Pancreas (tissue), 10 donors: ENCODE measurements around the gene TMEM95. TPM values are rescaled to one million over a fixed set of nuclear protein-coding genes. Genes with fewer than 3 reads are reported as not detected.
A peak's percentile ranks its signal among the peaks of the same experiment; 100 is the strongest.

ENCODE experiments used
- ATAC-seq, 4 donors: fragments of 200-7000 bp; cut with Tn5 transposase; one replicate each; pipeline versions ENCODE4 v1.8.0 to v1.9.1; 2020; ENCODE audit warnings: mild to moderate bottlenecking in 4 of 4, moderate library complexity in 4 of 4
- DNase-seq, 6 donors: peaks; one replicate each; pipeline ENCODE4 v3.0.0-alpha.2; 2020
- FAIRE-seq: peaks from 2 replicates; lab custom pipeline; 2012; peaks lifted over from hg19 to GRCh38; lab: Jason Lieb, UNC
- H3K27ac ChIP-seq, 4 donors: fragments of 200-600 bp; sonication (generic); 1 replicate in 3 of 4; 2 replicates in 1 of 4; pipeline versions ENCODE4 v1.5.0 to v1.8.0; 2020
- H3K27me3 ChIP-seq, 4 donors: fragments of 200-600 bp; one replicate each; pipeline ENCODE4 v1.8.0; 2021
- H3K36me3 ChIP-seq, 3 donors: fragments of 200-600 bp; sonication (generic) in 1 of 3; one replicate each; pipeline versions ENCODE4 v1.5.0 to v1.8.0; 2020 to 2021
- H3K4me1 ChIP-seq, 3 donors: fragments of 200-600 bp; one replicate each; pipeline ENCODE4 v1.8.0; 2021
- H3K4me3 ChIP-seq, 4 donors: fragments of 200-600 bp; sonication (generic) in 2 of 4; one replicate each; pipeline versions ENCODE4 v1.5.0 to v1.8.0; 2020 to 2021
- H3K9me3 ChIP-seq, 4 donors: fragments of 200-600 bp; one replicate each; pipeline ENCODE4 v1.8.0; 2021
- WGBS, 2 donors: extraction: QIAGEN DNeasy Blood & Tissue Kit; methylation state at CpG; one replicate each; pipeline ENCODE4 v1.1.7; 2013; 5-methylcytosine and 5-hydroxymethylcytosine counted together
- intact Hi-C, 3 donors: fragments of 100-400 bp; cut with DNase I; formaldehyde crosslinking; loops; one replicate each; pipeline versions ENCODE4 v1.11.1 to v1.14.2; 2022
- polyA plus RNA-seq, 2 donors: library from polyadenylated mRNA; stranded (reverse); fragments of 200-250 nt; gene quantifications; one replicate each; pipeline ENCODE4 v1.2.3, GENCODE V29; 2013
- total RNA-seq, 6 donors: library from RNA; stranded (reverse); fragmentation: NEBNext Ultra II Directional in 4 of 6; extraction: Animal tissue kit (Norgen Biotek cat#: 25700) in 4 of 6; gene quantifications; one replicate each; pipeline versions ENCODE4 v1.2.1 to v1.2.4, GENCODE V29; 2021 to 2023
- TF ChIP-seq, protein P1 (sequence below), 4 donors: fragments of 200-600 bp; sonication (generic) in 3 of 4; IDR thresholded peaks; one replicate each; pipeline versions ENCODE4 v1.5.0 to v1.8.0; 2021; ENCODE audit warnings: antibody characterized with exemption in 4 of 4
- donor health status: healthy with polysubstance abuse.
- donor health status: DM: no; HTN: no; CAD: no; lungs with moderate emphysema.
- donor health status: DM: no; HTN: no; CAD: no.
- donor health status: control.
- donor health status: control.
- donor health status: Bipolar disorder and iron deficiency.
- donor health status: DM: yes; HTN: yes; CAD: no.
- donor health status: DM: no; HTN: no; CAD: no.
- donor health status: DM: no; HTN: no; CAD: no.
- donor health status: DM: yes; HTN: yes; CAD: no.

The TMEM95 gene
- total and polyA plus RNA-seq, 8 donors = not detected

DNA sequence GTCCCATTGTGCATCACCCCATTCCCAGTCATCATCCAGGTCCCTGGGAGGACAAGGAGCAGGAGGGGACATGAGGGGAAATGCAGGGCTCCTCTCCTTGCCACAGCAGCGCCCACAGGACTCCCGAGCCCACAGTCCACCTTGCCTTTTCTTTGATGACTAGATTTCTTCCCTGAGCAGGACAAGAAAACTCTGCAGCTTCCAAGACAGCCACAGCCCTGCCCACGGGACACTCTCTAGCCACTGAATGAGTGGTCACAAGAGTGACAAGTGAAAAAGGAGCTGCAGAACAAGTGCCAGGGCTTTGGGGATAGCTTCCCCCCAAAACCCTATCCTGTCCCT is 30.5 kb upstream of the TMEM95 start:
- Histone ChIP-seq H3K4me1 (peaks cover 0 to 8% (median 0%) of the 10 kb centered on the region in 3 donors), H3K27ac (no peak overlapping the region), H3K4me3 (no peak overlapping the region), H3K36me3 (peaks cover 0 to 28% (median 7%) of the 10 kb centered on the region in 3 donors), H3K9me3 (no peaks in the 10 kb centered on the region), H3K27me3 (no peaks in the 10 kb centered on the region)
- intact Hi-C loops = no loop called here
- DNase-seq = no peak
- TF ChIP-seq, protein P1, sequence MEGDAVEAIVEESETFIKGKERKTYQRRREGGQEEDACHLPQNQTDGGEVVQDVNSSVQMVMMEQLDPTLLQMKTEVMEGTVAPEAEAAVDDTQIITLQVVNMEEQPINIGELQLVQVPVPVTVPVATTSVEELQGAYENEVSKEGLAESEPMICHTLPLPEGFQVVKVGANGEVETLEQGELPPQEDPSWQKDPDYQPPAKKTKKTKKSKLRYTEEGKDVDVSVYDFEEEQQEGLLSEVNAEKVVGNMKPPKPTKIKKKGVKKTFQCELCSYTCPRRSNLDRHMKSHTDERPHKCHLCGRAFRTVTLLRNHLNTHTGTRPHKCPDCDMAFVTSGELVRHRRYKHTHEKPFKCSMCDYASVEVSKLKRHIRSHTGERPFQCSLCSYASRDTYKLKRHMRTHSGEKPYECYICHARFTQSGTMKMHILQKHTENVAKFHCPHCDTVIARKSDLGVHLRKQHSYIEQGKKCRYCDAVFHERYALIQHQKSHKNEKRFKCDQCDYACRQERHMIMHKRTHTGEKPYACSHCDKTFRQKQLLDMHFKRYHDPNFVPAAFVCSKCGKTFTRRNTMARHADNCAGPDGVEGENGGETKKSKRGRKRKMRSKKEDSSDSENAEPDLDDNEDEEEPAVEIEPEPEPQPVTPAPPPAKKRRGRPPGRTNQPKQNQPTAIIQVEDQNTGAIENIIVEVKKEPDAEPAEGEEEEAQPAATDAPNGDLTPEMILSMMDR (IDR thresholded peaks at IDR 0.05) = no peak
- FAIRE-seq = no peak
- WGBS, 2 donors = 82 to 85% methylated on average over 3 of the region's 3 CpGs
- ATAC-seq = no peak

- Histone ChIP-seq H3K36me3 (peaks cover 0 to 28% (median 7%) of the 10 kb centered on the region in 3 donors), H3K27me3 (no peaks in the 10 kb centered on the region), H3K27ac (no peak overlapping the region), H3K9me3 (no peaks in the 10 kb centered on the region), H3K4me1 (peaks cover 0 to 8% (median 0%) of the 10 kb centered on the region in 3 donors), H3K4me3 (no peak overlapping the region)
- WGBS, 2 donors = 90% methylated on average over 18 to 19 of the region's 19 CpGs
- FAIRE-seq (no peak), ATAC-seq (no peak), DNase-seq (peak in 1 of 6 donors; percentile 53)
- intact Hi-C loops = no loop called here
- TF ChIP-seq, protein P1 (IDR thresholded peaks at IDR 0.05) = no peak
These were observed 29.9 kb upstream of the TMEM95 start for GRCh38 chr17:7325031-7325528.

- Histone ChIP-seq H3K27me3 (no peaks in the 10 kb centered on the region), H3K4me1 (peaks cover 0 to 11% (median 4%) of the 10 kb centered on the region in 3 donors), H3K9me3 (no peaks in the 10 kb centered on the region), H3K27ac (no peak overlapping the region), H3K36me3 (peaks cover 0 to 21% (median 7%) of the 10 kb centered on the region in 3 donors), H3K4me3 (no peak overlapping the region)
- WGBS, 2 donors = 87 to 88% methylated on average over 11 of the region's 11 CpGs
- ATAC-seq (no peak), DNase-seq (peak in 2 of 6 donors; percentile 20 to 60), FAIRE-seq (no peak)
- TF ChIP-seq, protein P1 (IDR thresholded peaks at IDR 0.05) = no peak
- intact Hi-C loops = no loop called here
These were observed 28.8 kb upstream of the TMEM95 start for GRCh38 chr17:7326186-7326585.

DNA sequence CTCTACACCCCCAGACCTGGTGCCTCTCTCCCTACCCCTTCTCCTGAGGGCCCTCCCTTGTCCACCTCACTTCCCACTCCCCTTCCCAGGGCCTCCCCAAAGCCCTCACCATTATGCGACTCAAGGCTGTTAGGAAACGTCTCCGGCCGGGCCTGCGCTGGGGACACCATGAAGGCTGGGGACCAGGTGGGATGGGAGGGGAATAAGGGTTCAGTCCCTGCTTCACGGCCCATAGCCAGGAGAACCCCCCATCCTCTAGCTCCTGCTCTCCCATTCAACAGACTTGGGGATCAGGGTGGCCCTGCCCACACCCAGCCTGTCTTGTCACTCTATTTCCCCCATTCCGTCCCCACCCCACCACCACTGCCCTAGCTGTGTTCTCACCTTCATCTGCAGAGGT is 27.9 kb upstream of the TMEM95 start:
- no peak overlapping the region for H3K4me3 ChIP-seq
- H3K4me1 ChIP-seq = peaks cover 0 to 11% (median 4%) of the 10 kb centered on the region in 3 donors
- peak in 2 of 6 donors; percentile 15 to 64 for DNase-seq
- TF ChIP-seq, protein P1 (IDR thresholded peaks at IDR 0.05) = no peak
- H3K27me3 ChIP-seq = no peaks in the 10 kb centered on the region
- WGBS, 2 donors = 84 to 91% methylated on average over 7 of the region's 7 CpGs
- no peak overlapping the region for H3K27ac ChIP-seq
- FAIRE-seq = no peak
- intact Hi-C loops = no loop called here
- H3K9me3 ChIP-seq = no peaks in the 10 kb centered on the region
- ATAC-seq = no peak
- H3K36me3 ChIP-seq = peaks cover 0 to 19% (median 0%) of the 10 kb centered on the region in 3 donors

DNA sequence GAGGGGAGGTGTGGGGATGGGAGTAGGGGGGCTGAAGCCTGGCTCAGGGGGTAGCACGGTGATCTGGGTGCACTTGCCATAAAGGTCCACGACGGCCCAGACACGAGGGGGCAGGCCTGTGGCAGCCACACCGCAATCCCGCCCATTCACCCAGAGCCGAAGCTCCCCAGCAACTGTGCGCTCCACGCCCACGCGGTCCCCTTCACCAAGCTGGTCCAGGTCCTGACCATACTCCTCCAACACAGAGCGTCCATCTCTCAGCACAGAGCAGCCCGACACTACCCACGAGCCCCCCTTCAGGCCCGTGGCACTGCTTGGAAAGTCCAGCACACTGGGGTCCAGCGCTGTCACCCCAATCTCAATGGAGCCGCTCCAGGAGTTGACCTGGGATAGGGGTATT is 27.5 kb upstream of the TMEM95 start:
- Histone ChIP-seq H3K4me3 (no peak overlapping the region), H3K27ac (no peak overlapping the region), H3K9me3 (no peaks in the 10 kb centered on the region), H3K36me3 (peaks cover 0 to 15% (median 0%) of the 10 kb centered on the region in 3 donors), H3K27me3 (no peaks in the 10 kb centered on the region), H3K4me1 (peaks cover 0 to 11% (median 4%) of the 10 kb centered on the region in 3 donors)
- intact Hi-C loops = no loop called here
- 80 to 88% methylated on average over 17 of the region's 17 CpGs for WGBS, 2 donors
- no peak for FAIRE-seq
- DNase-seq = peak in 3 of 6 donors; percentile 27 to 69 (median 40)
- TF ChIP-seq, protein P1 (IDR thresholded peaks at IDR 0.05) = no peak
- no peak for ATAC-seq
